ENCODE measurements around the gene PCSK4.
"Not testable (repeated sequence)": the region's sequence is repeated elsewhere in the genome, so short reads cannot be mapped to it uniquely, and the experiment has no call there.

Gene PCSK4

GRCh38 chr19:1486720-1487575 is 3.2 kb downstream of the PCSK4 start:
- no peak for DNase-seq

- no peak for DNase-seq
These were observed 6.1 kb downstream of the PCSK4 start for GRCh38 chr19:1483979-1484428.

DNA sequence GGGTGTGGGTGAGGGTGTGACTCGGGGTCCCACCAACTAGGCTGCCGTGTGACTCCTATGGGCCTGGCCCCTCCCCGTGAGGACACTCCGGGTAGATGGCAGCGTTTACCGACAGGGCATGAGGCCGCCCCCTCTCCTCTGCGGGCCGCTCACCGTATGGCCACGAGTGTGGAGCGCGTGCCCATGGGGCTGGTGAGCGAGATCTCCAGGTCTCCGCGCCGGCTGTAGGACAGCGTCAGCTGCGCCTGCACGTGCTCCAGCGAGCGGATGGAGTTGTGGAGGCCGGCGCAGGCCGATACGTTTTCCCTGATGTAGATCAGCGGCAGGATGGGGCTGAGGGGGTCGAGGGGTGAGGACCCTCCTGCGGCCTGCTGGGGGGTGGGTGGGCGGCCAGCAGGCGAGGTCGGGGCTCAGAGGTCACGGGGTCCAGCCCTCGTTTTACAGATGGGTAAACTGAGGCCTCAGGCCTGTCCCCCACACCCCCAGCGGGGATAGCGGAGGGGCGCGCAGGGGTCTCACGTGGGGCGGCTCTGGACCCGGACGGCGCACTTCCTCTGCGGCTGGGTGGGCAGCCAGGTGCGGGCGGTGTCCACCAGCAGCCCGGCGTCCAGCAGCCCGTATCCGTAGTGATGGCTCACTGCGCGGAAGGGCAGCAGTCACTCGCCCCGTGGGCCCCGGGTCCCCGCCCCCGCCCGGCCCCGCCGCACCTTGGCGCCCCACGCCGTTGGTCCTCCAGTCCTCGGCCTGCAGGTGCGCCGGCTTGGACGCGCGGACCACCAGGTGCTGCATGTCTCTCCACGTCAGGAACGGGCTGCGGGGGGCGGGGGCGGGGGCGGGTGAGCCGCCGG is 6.8 kb downstream of the PCSK4 start:
- no peak for DNase-seq

GRCh38 chr19:1482361-1483130 is 7.6 kb downstream of the PCSK4 start:
- DNase-seq = no peak

DNA sequence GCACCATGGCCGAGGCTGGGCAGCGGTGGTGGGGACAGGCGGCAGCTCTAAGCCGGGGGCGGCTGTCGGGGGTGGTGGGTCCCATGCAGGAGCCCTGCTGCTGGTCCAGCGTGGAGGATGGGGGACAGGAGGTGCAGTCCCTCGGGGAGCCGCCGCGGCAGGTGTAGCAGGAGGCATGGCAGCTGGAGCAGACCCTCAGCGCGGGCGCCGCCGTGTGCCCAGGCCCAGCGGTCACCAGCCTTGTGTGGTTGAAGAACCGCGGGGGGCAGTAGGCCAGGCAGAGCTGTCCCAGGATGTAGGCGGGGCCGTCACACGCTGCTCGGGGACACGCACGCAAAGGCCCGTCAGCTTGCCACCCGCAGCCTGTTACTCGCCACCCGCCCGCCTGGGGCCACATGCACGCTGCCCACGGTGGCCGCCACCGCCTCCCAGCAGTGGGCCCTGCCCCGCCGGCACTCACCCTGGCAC is 8.2 kb downstream of the PCSK4 start:
- DNase-seq = no peak

- DNase-seq = no peak
These were observed 8.8 kb downstream of the PCSK4 start for GRCh38 chr19:1481224-1481892.

DNA sequence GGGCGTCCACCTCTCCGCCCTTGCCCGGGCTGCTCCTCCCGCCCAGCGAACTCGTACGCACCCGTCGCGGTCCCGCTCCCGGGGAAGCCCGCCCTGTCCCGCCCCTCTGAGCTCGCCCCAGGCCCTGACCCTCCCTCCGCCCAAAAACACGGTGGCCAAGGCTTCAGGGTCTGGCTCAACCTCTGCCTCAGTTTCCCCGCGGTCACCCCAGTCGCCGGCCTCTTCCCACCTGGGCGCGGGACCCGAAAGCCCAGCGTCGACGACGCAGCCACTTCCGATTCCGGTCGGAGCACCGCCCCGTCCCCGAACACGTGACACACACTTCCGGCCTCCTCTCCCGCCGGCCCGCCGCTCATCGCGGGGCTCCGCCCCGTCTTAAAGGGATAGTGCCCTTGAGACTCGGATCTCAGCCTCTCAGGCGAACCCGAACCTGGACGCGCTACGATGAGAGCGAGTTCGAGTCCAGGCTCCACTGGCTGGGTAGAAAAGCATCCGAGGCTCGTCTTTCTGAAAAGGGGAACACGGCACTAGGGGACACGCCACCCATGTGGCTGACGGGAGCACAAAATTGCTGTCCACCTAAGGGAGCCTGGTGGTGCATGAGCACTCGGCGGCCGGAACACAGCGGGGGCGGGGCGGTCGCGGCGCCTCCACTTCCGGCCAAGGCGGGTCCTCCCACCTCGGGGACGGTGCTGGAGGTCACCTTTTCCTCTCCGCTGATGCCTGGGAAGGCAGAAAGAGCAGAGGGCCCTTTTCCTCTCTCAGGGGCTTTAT is 11.0 kb downstream of the PCSK4 start, which contains the start of gene C19orf25:
C19orf25 (minus strand) TSS at position 282 of the 774 bp plus-strand sequence. CDS start 312 bp downstream, outside the sequence.
- peak; percentile 93 for DNase-seq

- DNase-seq = not testable (repeated sequence)
These were observed 13.1 kb downstream of the PCSK4 start for GRCh38 chr19:1477056-1477455.

- DNase-seq = no peak
These were observed 14.3 kb downstream of the PCSK4 start for GRCh38 chr19:1475751-1476437.

DNA sequence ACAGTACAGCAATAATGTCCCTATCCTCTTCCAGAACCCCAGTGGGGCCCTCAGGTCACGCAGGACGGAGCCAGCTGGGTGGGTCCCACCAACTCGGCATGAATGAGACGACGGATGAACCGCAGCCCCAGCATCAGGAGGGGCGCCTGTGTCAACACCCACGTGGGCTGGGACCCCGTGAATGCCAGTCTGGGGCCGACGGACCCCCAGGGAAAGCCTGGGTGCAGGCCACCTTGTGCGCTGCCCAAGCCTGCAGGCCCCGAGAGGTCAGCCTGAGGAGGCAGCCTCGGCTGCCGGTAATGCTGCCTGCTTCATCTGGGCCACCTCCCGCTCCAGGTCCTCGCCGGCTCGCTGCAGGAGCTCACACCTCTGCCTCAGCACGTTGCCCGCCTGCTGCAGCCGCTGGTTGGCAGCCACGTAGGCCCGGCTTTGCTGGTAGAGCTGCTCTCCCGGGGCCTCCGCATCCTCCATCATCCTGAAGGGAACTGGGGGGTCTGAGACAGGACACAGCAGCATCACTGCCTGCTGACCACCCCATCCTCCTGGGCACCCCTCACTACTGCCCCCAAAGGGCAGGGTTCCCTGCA is 15.3 kb downstream of the PCSK4 start:
- DNase-seq = no peak

DNA sequence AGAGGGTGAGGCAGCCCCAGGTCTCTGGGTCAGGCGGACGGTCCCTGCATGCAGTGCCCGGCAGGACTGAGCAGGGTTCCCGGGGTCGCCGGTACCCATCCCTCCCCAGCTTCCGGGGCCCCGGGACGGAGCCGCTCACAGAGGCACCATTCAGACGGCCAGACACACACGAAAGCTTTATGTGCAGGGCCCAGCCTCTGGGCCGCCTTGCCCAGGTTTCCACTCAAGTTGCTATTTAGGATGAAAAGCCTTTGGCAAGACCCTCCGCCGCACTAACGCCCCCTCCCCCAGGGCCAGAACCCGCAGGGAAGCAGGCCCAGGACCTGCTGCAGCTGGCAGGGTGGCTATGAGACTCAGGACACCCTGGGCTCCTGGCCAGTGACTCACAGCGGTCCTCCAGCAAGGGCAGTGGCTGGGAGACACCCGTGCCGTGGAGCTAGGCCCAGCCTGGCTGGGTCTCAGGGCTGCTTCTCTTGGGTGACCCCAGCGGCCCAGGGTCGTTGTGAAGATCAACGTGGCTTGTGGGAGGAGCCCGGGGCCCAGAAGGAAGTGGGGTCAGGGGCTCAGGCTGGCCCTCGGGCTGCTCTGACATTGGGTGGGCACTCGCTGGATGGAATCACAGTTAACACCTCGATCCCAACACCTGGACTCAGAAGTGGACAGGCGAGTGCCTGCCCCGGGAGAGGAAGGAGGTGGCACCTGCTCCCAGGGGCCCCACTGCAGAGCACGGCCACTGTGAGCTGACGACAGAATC is 16.0 kb downstream of the PCSK4 start:
- DNase-seq = no peak

DNA sequence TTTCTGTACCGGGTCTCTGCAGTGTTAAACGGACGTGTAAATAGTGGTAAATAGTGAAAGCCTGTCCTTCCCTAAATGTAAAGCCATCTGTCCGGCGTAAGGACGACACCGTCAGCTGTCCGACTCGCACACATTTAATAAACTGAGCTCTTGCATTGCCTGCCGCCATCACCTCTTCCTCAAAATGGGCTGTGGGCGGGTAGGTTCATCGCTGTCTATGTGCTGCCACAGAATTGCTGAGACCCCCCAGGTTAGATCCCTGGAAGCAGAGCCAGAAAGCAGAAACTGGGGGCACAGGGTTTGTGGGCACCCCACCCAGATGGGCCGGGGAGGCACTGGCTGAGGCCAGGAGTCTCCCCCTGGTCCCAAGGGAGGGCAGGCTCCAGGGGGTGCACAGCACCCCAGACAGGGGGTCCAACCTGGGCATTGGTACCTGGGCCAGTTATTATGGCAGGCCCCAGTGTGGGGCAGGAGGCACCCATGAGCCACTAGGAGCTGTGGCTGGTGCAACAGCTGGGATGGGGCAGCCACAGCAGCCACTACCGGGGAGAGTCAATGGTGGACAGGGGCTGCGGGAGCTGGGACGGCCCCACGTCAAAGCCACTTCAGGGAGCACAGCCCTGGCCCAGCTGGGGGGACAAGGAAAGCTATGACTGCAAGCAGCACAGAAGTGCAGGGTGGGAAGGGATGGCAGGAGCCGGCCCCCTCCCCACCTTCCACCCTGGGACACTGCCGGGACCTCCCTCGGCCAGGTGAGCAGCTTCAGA is 16.9 kb downstream of the PCSK4 start:
- DNase-seq = no peak

DNA sequence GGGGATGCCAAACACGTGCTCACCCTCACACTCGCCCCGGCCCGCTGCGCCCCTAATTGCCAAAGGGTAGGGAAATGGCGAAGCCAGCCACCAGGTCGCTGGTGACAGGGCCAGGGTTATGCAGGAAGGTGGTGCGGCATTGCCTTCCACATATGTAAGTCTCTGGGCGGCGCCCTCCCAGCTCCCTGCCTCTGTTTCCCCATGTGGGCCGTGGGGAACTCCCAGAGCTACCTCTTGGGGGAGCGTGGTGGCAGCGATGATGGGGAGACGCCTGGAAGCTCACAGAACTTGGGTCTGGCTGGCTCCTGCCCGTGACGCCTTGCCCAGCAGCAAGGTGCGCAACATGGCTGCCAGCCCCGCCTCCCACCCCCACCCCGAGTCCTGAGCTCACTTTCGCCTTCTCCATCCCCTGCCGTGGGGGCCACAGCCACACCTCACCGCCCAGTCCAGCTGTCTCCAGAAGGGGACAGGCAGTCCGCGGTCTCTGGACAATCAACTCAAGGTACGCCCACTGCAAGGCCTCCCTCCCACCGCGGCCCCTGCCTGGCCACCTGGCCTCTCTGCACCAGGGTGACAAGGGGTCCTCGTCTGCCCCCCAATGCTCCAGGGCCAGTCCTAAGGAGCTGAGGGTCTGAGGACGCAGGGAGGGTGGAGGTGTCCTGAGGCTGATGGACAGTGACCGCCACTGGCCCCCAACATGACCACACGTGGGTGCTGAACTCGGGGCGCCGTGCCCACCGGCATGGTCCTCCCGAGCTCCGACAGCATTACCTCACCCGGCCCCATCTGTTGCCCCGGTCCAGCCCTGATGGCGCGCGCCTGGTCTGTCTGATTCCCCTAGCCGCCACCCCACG is 17.7 kb downstream of the PCSK4 start:
- DNase-seq = no peak

GRCh38 chr19:1471515-1472160 is 18.5 kb downstream of the PCSK4 start:
- DNase-seq = no peak

- no peak for DNase-seq
These were observed 19.1 kb downstream of the PCSK4 start for GRCh38 chr19:1471010-1471514.

GRCh38 chr19:1470305-1471009 is 19.7 kb downstream of the PCSK4 start:
- DNase-seq = peak; percentile 18

GRCh38 chr19:1470055-1470304 is 20.2 kb downstream of the PCSK4 start:
- no peak for DNase-seq

Measured in fibroblast of skin of right quadriceps (primary cell).